Mucosa of rectum (tissue), 2 donors: ENCODE measurements around the gene RBM38.

Experiments
- H3K27ac ChIP-seq, 2 donors: one replicate each; pipeline ENCODE4 v1.7.0; 2013; ENCODE audit warnings: inconsistent platforms in 2 of 2, low read depth in 2 of 2, low read length in 2 of 2
- H3K27me3 ChIP-seq, 2 donors: one replicate each; pipeline ENCODE4 v1.7.0; 2013; ENCODE audit warnings: low read length in 2 of 2; ENCODE audit not compliant: control insufficient read depth in 2 of 2, insufficient read depth in 2 of 2
- H3K36me3 ChIP-seq, 2 donors: one replicate each; pipeline ENCODE4 v1.7.0; 2013; ENCODE audit warnings: low read length in 2 of 2; ENCODE audit not compliant: control insufficient read depth in 2 of 2, insufficient read depth in 2 of 2
- H3K4me1 ChIP-seq, 2 donors: one replicate each; pipeline ENCODE4 v1.7.0; 2013; ENCODE audit warnings: low read length in 2 of 2, mild to moderate bottlenecking in 1 of 2; ENCODE audit not compliant: control insufficient read depth in 2 of 2, insufficient read depth in 2 of 2
- H3K4me3 ChIP-seq, 2 donors: one replicate each; pipeline ENCODE4 v1.7.0; 2013; ENCODE audit warnings: low read length in 2 of 2
- H3K9ac ChIP-seq, 2 donors: one replicate each; pipeline ENCODE4 v1.7.0; 2013; ENCODE audit warnings: low read length in 2 of 2, low read depth in 1 of 2, mild to moderate bottlenecking in 1 of 2
- H3K9me3 ChIP-seq, 2 donors: one replicate each; pipeline ENCODE4 v1.7.0; 2013; ENCODE audit warnings: low read length in 2 of 2; ENCODE audit not compliant: control insufficient read depth in 2 of 2
- donor health status: healthy.
- donor health status: Normal muscosa, but diverticular disease.

RBM38 gene

GRCh38 chr20:57435498-57436222 lies 44.5 kb downstream of the RBM38 start:
- H3K9me3 ChIP-seq, result no peaks in the 10 kb centered on the region
- peak overlapping the region in 1 of 2 donors; percentile 23 for H3K27ac ChIP-seq
- no peak overlapping the region for H3K9ac ChIP-seq
- peaks cover 0 to 4% of the 10 kb centered on the region in 2 donors for H3K27me3 ChIP-seq
- no peaks in the 10 kb centered on the region for H3K36me3 ChIP-seq
- H3K4me1 ChIP-seq, result peaks cover 41 to 42% of the 10 kb centered on the region in 2 donors
- no peak overlapping the region for H3K4me3 ChIP-seq

- no peak overlapping the region for H3K4me3 ChIP-seq
- no peaks in the 10 kb centered on the region for H3K9me3 ChIP-seq
- H3K36me3 ChIP-seq, result no peaks in the 10 kb centered on the region
- H3K4me1 ChIP-seq, result peaks cover 41 to 42% of the 10 kb centered on the region in 2 donors
- H3K27me3 ChIP-seq, result peaks cover 0 to 4% of the 10 kb centered on the region in 2 donors
- H3K27ac ChIP-seq, result peak overlapping the region in 1 of 2 donors; percentile 23
- no peak overlapping the region for H3K9ac ChIP-seq
Observed at GRCh38 chr20:57436223-57436545, 45.0 kb downstream of the RBM38 start.

DNA sequence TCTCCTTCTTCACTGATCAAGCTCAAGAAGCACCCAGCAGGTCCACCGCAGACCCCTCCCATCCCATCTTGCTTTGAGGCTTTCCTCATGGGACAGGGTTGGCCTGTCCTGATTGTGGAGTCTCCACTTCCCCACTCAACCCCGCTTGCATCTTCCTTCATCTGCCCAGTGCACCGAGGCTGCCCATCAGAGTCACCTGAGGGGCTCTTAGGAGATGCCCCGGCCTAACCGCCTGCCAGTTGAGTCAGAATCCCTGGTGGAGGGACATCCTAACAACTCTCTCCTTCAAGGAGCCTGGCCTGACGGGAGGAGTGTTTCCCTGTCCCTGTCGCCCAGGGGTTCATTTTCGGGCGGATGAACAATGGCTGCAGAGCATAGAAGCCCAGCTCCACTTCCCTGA lies 46.1 kb downstream of the RBM38 start:
- H3K27ac ChIP-seq, result peak overlapping the region in 1 of 2 donors; percentile 37
- peaks cover 0 to 4% of the 10 kb centered on the region in 2 donors for H3K27me3 ChIP-seq
- no peak overlapping the region for H3K9ac ChIP-seq
- H3K4me1 ChIP-seq, result peaks cover 41 to 44% of the 10 kb centered on the region in 2 donors
- no peaks in the 10 kb centered on the region for H3K36me3 ChIP-seq
- H3K4me3 ChIP-seq, result no peak overlapping the region
- H3K9me3 ChIP-seq, result no peaks in the 10 kb centered on the region

GRCh38 chr20:57437672-57438330 lies 46.6 kb downstream of the RBM38 start:
- Histone ChIP-seq H3K9ac (no peak overlapping the region), H3K36me3 (no peaks in the 10 kb centered on the region), H3K4me3 (no peak overlapping the region), H3K27ac (peak overlapping the region; percentile 23 to 37), H3K9me3 (no peaks in the 10 kb centered on the region), H3K27me3 (peaks cover 0 to 4% of the 10 kb centered on the region in 2 donors), H3K4me1 (peaks cover 36 to 40% of the 10 kb centered on the region in 2 donors)

- H3K4me1 ChIP-seq, result peaks cover 28 to 33% of the 10 kb centered on the region in 2 donors
- no peak overlapping the region for H3K9ac ChIP-seq
Observed at GRCh38 chr20:57438552-57438951, 47.4 kb downstream of the RBM38 start.

GRCh38 chr20:57439432-57439831 lies 48.2 kb downstream of the RBM38 start:
- Histone ChIP-seq H3K4me1 (peaks cover 27 to 29% of the 10 kb centered on the region in 2 donors), H3K27ac (peak overlapping the region; percentile 24 to 32), H3K36me3 (no peaks in the 10 kb centered on the region), H3K9ac (no peak overlapping the region), H3K27me3 (peaks cover 0 to 4% of the 10 kb centered on the region in 2 donors), H3K9me3 (no peaks in the 10 kb centered on the region), H3K4me3 (no peak overlapping the region)

More at GRCh38 chr20:57438552-57438951, 47.4 kb downstream of the RBM38 start:
- Histone ChIP-seq H3K36me3 (no peaks in the 10 kb centered on the region), H3K27ac (peak overlapping the region in 1 of 2 donors; percentile 23), H3K4me3 (no peak overlapping the region), H3K27me3 (peaks cover 0 to 4% of the 10 kb centered on the region in 2 donors), H3K9me3 (no peaks in the 10 kb centered on the region)

- Histone ChIP-seq H3K9me3 (no peaks in the 10 kb centered on the region), H3K9ac (no peak overlapping the region), H3K27ac (peak overlapping the region; percentile 44 to 81), H3K27me3 (peaks cover 0 to 4% of the 10 kb centered on the region in 2 donors), H3K36me3 (no peaks in the 10 kb centered on the region), H3K4me1 (peaks cover 27% of the 10 kb centered on the region in 2 donors), H3K4me3 (no peak overlapping the region)
Observed at GRCh38 chr20:57439993-57440392, 48.8 kb downstream of the RBM38 start.

GRCh38 chr20:57440678-57441509 lies 49.7 kb downstream of the RBM38 start:
- peaks cover 18 to 19% of the 10 kb centered on the region in 2 donors for H3K4me1 ChIP-seq
- H3K4me3 ChIP-seq, result no peak overlapping the region
- peak overlapping the region; percentile 44 to 82 for H3K27ac ChIP-seq

DNA sequence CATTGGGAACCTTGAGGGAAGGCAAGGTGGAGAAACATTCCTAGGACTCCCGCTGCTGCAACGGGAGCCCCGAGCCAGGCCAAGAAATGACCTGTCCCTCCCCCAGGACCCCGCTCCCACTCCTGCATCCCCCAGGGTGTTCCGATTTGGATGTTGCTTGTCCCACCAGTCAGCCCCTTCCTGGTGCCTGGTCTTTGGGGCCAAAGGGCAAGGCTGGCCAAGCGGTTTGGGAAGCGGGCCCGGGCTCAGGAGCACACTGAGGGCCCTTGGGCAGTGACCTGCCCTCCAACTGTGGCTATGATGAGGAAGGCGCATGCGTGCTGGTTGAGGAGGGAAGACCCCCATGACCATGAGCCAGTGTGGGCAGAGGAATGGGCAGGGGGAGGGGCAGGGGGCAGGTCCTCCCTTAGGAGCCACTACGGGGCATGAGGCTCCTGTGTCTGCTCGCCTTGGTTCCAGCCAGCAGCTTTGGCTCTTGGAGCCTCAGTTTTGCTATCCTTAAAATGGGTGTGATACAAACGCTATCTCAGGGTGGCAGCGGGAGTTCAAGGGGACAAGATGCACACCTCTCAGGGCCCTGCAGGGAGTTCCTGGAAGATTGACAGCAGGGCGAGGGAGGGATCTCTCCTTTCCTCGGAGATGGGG lies 50.4 kb downstream of the RBM38 start:
- no peaks in the 10 kb centered on the region for H3K9me3 ChIP-seq
- H3K27ac ChIP-seq, result peak overlapping the region; percentile 44 to 82
- H3K4me1 ChIP-seq, result peaks cover 15% of the 10 kb centered on the region in 2 donors
- H3K4me3 ChIP-seq, result no peak overlapping the region
- no peaks in the 10 kb centered on the region for H3K27me3 ChIP-seq
- H3K36me3 ChIP-seq, result no peaks in the 10 kb centered on the region
- no peak overlapping the region for H3K9ac ChIP-seq

More at GRCh38 chr20:57440678-57441509, 49.7 kb downstream of the RBM38 start:
- no peaks in the 10 kb centered on the region for H3K27me3 ChIP-seq
- H3K9me3 ChIP-seq, result no peaks in the 10 kb centered on the region
- no peaks in the 10 kb centered on the region for H3K36me3 ChIP-seq
- no peak overlapping the region for H3K9ac ChIP-seq
